SK-N-MC (cell line): ENCODE measurements around the gene RCL1.
A peak's percentile ranks its signal among the peaks of the same experiment; 100 is the strongest.
"Not testable (repeated sequence)": the region's sequence is repeated elsewhere in the genome, so short reads cannot be mapped to it uniquely, and the experiment has no call there.

ENCODE experiments used
- DNase-seq: peaks from one replicate; pipeline ENCODE4 v3.0.0-alpha.2; 2011; ENCODE audit warnings: low read depth, low spot score
- H3K27ac ChIP-seq: fragments of 200-600 bp; sonication (generic); 2 replicates; pipeline ENCODE4 v1.5.1; 2016; ENCODE audit warnings: mixed run types
- H3K36me3 ChIP-seq: fragments of 200-600 bp; sonication (generic); 2 replicates; pipeline ENCODE4 v1.6.1; 2017; ENCODE audit warnings: antibody characterized with exemption, low read length, mixed read lengths; ENCODE audit not compliant: insufficient read depth
- H3K4me3 ChIP-seq: fragments of 200-600 bp; sonication (generic); 2 replicates; pipeline ENCODE4 v1.5.1; 2016
- H3K9ac ChIP-seq: fragments of 200-600 bp; sonication (generic); 2 replicates; pipeline ENCODE4 v1.8.0; 2017; ENCODE audit warnings: mixed run types, mixed read lengths; ENCODE audit not compliant: insufficient read length
- H3K9me3 ChIP-seq: fragments of 200-600 bp; sonication (generic); 2 replicates; pipeline ENCODE4 v1.6.1; 2017; ENCODE audit warnings: low read depth, mild to moderate bottlenecking, antibody characterized with exemption, low read length, moderate library complexity, mixed read lengths
- EZH2 ChIP-seq: fragments of 200-600 bp; sonication (generic); IDR thresholded peaks from one replicate; pipeline ENCODE4 v1.6.1; 2017; ENCODE audit warnings: antibody characterized with exemption
- FOXP2 ChIP-seq: optimal IDR thresholded peaks from 2 replicates; pipeline ENCODE3; 2011; ENCODE audit warnings: mild to moderate bottlenecking, moderate library complexity; ENCODE audit not compliant: insufficient read depth; ENCODE audit errors: extremely low read length, control extremely low read depth
- POLR2AphosphoS5 ChIP-seq: IDR thresholded peaks from 2 replicates; pipeline ENCODE4 v1.6.1; 2012; ENCODE audit warnings: mild to moderate bottlenecking, low read depth, low read length, borderline replicate concordance

The RCL1 gene

DNA sequence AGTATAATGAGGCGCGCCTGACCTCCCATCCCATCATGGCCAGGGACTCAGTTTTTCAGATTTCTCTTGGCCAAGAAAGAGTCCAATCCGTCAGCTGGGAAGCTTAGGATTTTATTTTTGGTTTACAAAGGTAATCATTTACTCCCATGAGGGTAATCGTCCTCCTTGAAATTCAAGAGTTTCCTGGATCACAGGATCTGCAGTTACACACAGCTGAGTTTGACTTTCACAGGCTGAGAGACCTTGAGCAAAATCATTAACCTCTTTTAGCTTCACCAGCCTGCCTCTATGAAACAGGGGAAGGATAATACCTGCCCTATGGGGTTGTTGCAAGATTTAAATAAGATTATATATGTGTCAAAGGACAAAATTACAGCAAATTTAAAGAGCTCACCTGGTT is 36.3 kb upstream of the RCL1 start:
- H3K27ac ChIP-seq = no peak overlapping the region
- no peak for TF ChIP-seq POLR2AphosphoS5
- TF ChIP-seq EZH2 = no peak
- no peak for TF ChIP-seq FOXP2
- H3K4me3 ChIP-seq = no peak overlapping the region
- H3K9me3 ChIP-seq = no peaks in the 10 kb centered on the region
- no peaks in the 10 kb centered on the region for H3K36me3 ChIP-seq
- H3K9ac ChIP-seq = no peak overlapping the region
- no peak for DNase-seq

DNA sequence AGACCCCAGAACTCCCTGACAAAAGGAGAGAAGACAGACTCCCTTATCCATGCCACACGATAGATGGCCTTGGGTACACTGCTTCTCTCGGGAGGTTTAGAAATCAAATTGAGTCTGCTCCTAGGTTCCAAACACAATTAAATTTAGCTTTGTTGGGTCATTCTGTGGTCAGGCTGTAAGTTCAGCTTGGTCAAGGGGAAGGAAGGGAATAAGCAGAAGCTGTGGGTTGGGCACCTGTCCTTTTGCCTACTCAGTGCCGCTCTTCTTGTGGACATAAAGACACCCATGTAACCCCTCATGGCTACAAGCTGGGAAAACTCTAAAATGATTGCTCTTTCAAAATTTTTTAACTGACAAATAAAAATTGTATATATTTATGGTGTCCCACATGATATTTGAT is 32.6 kb upstream of the RCL1 start:
- Histone ChIP-seq H3K27ac (no peak overlapping the region), H3K9me3 (no peaks in the 10 kb centered on the region), H3K9ac (no peak overlapping the region), H3K4me3 (no peak overlapping the region), H3K36me3 (no peaks in the 10 kb centered on the region)
- no peak for DNase-seq
- TF ChIP-seq EZH2 (no peak), POLR2AphosphoS5 (no peak), FOXP2 (no peak)

DNA sequence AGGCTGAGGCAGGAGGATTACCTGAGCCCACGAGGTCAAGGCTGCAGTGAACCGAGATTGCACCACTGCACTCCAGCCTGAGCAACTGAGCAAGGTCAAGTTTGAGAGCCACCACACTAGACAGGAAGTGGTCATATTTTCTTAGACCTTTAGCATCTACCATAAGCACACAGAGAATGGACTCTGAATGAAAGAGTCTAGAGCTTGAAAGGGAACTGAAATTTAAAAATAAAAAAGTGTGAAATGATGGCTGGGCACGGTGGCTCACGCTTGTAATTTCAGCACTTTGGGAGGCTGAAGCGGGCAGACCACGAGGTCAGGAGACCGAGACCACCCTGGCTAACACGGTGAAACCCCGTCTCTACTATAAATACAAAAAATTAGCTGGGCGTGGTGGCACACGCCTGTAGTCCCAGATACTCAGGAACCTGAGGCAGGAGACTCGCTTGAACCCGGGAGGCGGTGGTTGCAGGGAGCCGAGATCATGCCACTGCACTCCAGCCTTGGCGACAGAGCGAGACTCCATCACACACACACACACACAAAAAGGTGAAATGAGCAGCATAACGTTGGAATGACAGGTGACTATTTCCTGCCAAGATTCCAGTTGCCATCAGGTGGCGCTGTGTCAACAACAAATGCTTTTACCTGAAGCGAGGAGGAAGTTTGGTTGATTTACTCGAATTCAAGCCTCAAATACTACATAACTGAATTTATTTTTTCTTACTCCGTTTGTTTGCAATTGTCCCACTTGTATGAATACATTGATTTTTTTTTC is 30.4 kb upstream of the RCL1 start:
- DNase-seq = peak; percentile 57
- TF ChIP-seq EZH2 (no peak), POLR2AphosphoS5 (no peak), FOXP2 (no peak)
- H3K9me3 ChIP-seq = no peaks in the 10 kb centered on the region
- no peak overlapping the region for H3K27ac ChIP-seq
- no peaks in the 10 kb centered on the region for H3K36me3 ChIP-seq
- no peak overlapping the region for H3K9ac ChIP-seq
- peak overlapping the region; percentile 40; the same call in 1 of the 2 replicates for H3K4me3 ChIP-seq

DNA sequence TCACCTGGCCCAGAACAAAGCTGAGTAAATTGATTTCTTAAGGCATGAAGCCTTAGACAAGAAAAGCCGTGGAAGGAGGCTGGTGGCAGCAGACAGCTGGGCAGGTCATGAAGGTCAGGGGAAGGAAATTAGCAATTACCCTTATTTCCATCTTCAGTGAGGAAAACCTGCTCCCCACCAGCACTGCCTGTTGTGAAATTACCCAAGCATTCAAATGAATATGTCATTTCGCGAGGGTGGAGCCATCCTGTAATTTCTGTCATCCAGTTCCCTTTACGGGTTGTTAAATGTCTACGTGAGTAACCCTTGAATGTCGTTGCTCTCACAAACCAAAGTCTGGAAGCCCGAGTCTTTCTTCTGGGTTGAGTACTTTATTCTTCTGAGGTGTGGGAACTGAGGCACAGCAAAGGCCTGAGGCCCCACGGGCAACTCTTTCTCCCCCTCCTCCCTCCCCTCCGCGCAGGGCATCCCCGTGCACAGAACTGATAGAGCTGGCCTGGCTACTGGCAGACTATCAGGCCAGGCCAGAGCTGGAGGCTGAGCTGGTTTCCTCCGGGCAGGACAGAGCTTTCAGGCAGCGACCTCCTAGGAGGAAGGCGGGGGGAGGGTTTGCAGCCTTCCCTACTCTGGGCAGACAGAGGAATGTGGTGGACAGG is 29.7 kb upstream of the RCL1 start:
- Histone ChIP-seq H3K9me3 (no peaks in the 10 kb centered on the region), H3K9ac (no peak overlapping the region), H3K27ac (no peak overlapping the region), H3K36me3 (no peaks in the 10 kb centered on the region), H3K4me3 (peak overlapping the region; percentile 40; the same call in 1 of the 2 replicates)
- DNase-seq = no peak
- TF ChIP-seq EZH2 (no peak), FOXP2 (no peak), POLR2AphosphoS5 (no peak)

DNA sequence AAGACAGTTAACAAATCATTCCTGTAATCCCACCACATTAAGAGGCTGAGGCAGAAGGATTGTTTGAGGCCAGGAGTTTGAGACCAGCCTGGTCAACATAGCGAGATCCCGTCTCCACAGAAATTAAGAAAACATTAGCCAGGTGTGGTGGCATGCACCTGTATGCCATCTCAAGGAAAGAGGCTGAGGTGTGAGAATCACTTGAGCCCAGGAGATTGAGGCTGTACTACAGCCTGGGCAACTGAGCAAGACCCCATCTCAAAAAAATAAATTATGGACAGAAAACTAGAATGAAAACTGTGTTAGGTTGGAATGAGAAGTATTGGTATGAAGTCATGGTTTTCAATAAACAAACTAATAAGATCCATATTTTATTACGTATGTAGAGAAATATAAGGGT is 28.7 kb upstream of the RCL1 start:
- no peak for TF ChIP-seq POLR2AphosphoS5
- no peak for TF ChIP-seq EZH2
- no peak for TF ChIP-seq FOXP2
- Histone ChIP-seq H3K9ac (no peak overlapping the region), H3K36me3 (no peaks in the 10 kb centered on the region), H3K27ac (no peak overlapping the region), H3K4me3 (no peak overlapping the region), H3K9me3 (no peaks in the 10 kb centered on the region)
- DNase-seq = no peak

DNA sequence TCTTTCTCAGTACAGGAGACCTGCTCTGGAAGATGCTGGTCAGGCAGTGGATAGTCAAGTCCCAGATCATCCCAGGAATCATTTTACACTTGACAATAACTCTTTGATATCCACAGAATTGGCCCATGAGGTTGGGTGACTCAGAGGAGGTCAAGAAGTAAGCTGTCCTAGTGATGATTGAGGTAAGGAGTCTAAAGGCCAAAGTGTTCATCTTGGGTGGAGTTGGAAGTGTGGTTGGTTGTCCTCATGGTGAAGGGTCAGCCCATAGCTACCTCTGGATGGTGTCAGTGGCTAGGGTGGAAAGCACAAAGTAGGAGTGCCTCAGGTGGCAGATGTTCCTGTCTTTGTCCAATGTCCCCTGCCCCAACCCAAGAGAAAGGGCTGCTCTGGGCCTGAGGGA is 24.1 kb upstream of the RCL1 start:
- Histone ChIP-seq H3K27ac (no peak overlapping the region), H3K9ac (no peak overlapping the region)

DNA sequence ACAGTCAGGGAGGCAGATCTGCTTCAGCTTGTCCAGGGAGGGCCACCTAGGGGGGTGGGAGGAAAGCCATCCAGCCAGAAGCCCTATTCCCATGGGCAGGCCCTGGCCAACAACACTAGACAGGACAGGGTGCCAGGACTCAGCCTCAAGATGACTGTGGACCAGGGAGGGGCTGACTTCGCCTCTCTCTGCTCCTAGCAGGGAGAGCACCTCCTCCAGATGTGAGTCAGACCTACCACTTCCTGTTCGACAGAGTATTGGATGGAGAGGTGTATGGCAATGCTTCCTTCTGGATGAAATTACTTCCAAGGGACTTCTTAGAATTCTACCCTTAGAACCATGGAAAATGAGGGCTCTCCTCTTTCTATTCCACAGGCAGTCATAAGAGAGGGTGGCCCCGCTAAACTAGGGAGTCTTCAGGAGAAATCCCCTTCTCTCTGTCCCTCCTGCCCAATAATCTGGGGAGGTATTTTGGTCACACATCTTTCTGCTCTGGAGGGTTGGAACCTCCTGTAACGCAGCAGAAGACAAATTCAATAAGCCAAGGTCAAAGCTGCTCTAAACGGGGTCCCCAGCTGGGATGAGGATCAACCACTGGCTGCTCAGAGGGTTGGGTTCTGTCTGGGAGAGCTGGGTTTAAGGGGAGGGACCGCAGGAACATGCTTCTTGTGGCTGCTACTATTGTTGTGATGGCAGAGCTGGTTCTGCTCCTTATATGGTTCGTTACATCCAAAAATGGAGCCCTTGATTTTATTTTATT is 23.2 kb upstream of the RCL1 start:
- TF ChIP-seq POLR2AphosphoS5 = no peak
- H3K9ac ChIP-seq = no peak overlapping the region
- DNase-seq = no peak
- H3K36me3 ChIP-seq = no peaks in the 10 kb centered on the region
- H3K27ac ChIP-seq = no peak overlapping the region
- no peak overlapping the region for H3K4me3 ChIP-seq
- H3K9me3 ChIP-seq = no peaks in the 10 kb centered on the region

More for the DNA sequence above, 24.1 kb upstream of the RCL1 start:
- TF ChIP-seq FOXP2 = no peak
- no peak for TF ChIP-seq POLR2AphosphoS5
- no peak for TF ChIP-seq EZH2
- Histone ChIP-seq H3K9me3 (no peaks in the 10 kb centered on the region), H3K36me3 (no peaks in the 10 kb centered on the region), H3K4me3 (no peak overlapping the region)
- no peak for DNase-seq

DNA sequence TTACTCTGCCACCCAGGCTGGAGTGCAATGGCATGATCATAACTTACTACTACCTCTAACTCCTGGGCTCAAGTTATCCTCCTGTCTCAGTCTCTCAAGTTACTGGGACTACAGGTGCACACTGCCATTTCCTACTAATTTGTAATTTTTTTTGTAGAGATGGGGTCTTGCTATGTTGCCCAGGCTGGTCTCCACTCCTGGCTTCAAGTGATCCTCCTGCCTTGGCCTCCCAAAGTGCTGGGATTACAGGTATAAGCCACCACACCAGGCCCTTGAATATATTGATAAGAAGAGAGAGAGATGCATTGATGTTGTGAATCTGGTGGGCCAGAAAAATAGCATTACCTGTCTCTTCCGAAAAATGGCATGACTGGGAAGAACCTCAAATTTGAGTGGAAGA is 21.0 kb upstream of the RCL1 start:
- no peak for DNase-seq
- no peak for TF ChIP-seq EZH2
- no peak for TF ChIP-seq FOXP2
- no peak for TF ChIP-seq POLR2AphosphoS5
- Histone ChIP-seq H3K9ac (no peak overlapping the region), H3K36me3 (no peaks in the 10 kb centered on the region), H3K9me3 (no peaks in the 10 kb centered on the region), H3K4me3 (no peak overlapping the region), H3K27ac (no peak overlapping the region)

DNA sequence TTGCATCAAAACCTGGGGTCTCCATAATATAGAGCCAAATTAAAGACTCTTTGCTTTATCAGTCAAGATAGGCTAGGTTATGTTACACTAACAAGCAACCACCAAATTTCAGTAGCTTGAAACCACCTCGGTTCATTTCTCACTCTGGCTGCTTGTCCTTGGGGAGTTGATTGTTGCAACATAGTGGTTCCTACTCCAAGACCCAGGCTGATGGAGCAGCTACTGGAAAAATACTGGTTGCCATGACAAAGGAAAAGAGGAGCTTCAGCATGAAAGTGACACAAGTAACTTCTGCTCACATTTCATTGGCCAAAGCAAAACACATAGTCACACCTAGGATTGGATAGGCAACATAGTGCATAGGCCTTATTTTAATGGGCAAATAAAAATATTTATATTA is 18.5 kb upstream of the RCL1 start:
- Histone ChIP-seq H3K27ac (no peak overlapping the region), H3K4me3 (no peak overlapping the region), H3K36me3 (no peaks in the 10 kb centered on the region), H3K9me3 (no peaks in the 10 kb centered on the region), H3K9ac (no peak overlapping the region)
- TF ChIP-seq EZH2 = no peak
- TF ChIP-seq POLR2AphosphoS5 = no peak
- TF ChIP-seq FOXP2 = no peak
- no peak for DNase-seq

DNA sequence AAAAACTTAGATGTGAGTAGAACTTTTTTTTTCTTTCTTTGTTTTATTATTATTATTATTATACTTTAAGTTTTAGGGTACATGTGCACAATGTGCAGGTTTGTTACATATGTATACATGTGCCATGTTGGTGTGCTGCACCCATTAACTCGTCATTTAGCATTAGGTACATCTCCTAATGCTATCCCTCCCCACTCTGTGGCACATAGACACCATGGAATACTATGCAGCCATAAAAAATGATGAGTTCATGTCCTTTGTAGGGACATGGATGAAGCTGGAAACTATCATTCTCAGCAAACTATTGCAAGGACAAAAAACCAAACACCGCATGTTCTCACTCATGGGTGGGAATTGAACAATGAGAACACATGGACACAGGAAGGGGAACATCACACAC is 17.8 kb upstream of the RCL1 start:
- not testable (repeated sequence) for H3K27ac ChIP-seq, H3K9me3 ChIP-seq, DNase-seq, H3K9ac ChIP-seq, H3K4me3 ChIP-seq, H3K36me3 ChIP-seq
